NCI-H1417 treated with DMSO at 0.1 percent for 48 hours (cell line): ENCODE results near the gene PAFAH1B1.
"Not testable (repeated sequence)": the region's sequence is repeated elsewhere in the genome, so short reads cannot be mapped to it uniquely, and the experiment has no call there.

ENCODE experiments used
- DNase-seq: peaks from one replicate; lab custom pipeline; 2025; lab: John Stamatoyannopoulos, UW

PAFAH1B1 gene

GRCh38 chr17:2690165-2691068 is 97.0 kb downstream of the PAFAH1B1 start:
- no peak for DNase-seq

GRCh38 chr17:2691069-2691871 is 97.8 kb downstream of the PAFAH1B1 start:
- no peak for DNase-seq

- DNase-seq, result no peak
These were observed 98.7 kb downstream of the PAFAH1B1 start for GRCh38 chr17:2691965-2692780.

- DNase-seq, result no peak
These were observed 99.3 kb downstream of the PAFAH1B1 start for GRCh38 chr17:2692781-2693135.

GRCh38 chr17:2693561-2694380 is 100.3 kb downstream of the PAFAH1B1 start:
- no peak for DNase-seq

GRCh38 chr17:2694381-2695242 is 101.2 kb downstream of the PAFAH1B1 start:
- DNase-seq, result no peak

- DNase-seq, result no peak
These were observed 101.9 kb downstream of the PAFAH1B1 start for GRCh38 chr17:2695243-2695960.

GRCh38 chr17:2695961-2696760 is 102.7 kb downstream of the PAFAH1B1 start:
- DNase-seq, result no peak

GRCh38 chr17:2697611-2698162 is 104.2 kb downstream of the PAFAH1B1 start:
- no peak for DNase-seq

- DNase-seq, result not testable (repeated sequence)
These were observed 105.9 kb downstream of the PAFAH1B1 start for GRCh38 chr17:2699216-2699805.

- no peak for DNase-seq
These were observed 106.6 kb downstream of the PAFAH1B1 start for GRCh38 chr17:2700030-2700490.

GRCh38 chr17:2700491-2701141 is 107.2 kb downstream of the PAFAH1B1 start:
- DNase-seq, result no peak

- DNase-seq, result no peak
These were observed 107.9 kb downstream of the PAFAH1B1 start for GRCh38 chr17:2701161-2701995.

- no peak for DNase-seq
These were observed 108.7 kb downstream of the PAFAH1B1 start for GRCh38 chr17:2701996-2702741.

- no peak for DNase-seq
These were observed 109.7 kb downstream of the PAFAH1B1 start for GRCh38 chr17:2703181-2703580.

GRCh38 chr17:2703606-2704005 is 110.2 kb downstream of the PAFAH1B1 start:
- no peak for DNase-seq
